Glomerular endothelial cell (primary cell): Measurements from ENCODE around the gene ATOX1. TPM values are rescaled to one million over a fixed set of nuclear protein-coding genes. Genes with fewer than 3 reads are reported as not detected.
"Not testable (repeated sequence)": the region's sequence is repeated elsewhere in the genome, so short reads cannot be mapped to it uniquely, and the experiment has no call there.

Experiments used
- DNase-seq: peaks from one replicate; pipeline ENCODE4 v3.0.0-alpha.2; 2011; ENCODE audit warnings: low read depth, low spot score; ENCODE audit errors: extremely low read depth
- total RNA-seq: library from RNA; depleted of rRNA; stranded (reverse); fragments of >200 nt; gene quantifications from 2 replicates; pipeline ENCODE4 v1.2.3, GENCODE V29; 2015

Gene ATOX1, protein sequence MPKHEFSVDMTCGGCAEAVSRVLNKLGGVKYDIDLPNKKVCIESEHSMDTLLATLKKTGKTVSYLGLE
- 193 and 297 TPM in 2 replicates for total RNA-seq

DNA sequence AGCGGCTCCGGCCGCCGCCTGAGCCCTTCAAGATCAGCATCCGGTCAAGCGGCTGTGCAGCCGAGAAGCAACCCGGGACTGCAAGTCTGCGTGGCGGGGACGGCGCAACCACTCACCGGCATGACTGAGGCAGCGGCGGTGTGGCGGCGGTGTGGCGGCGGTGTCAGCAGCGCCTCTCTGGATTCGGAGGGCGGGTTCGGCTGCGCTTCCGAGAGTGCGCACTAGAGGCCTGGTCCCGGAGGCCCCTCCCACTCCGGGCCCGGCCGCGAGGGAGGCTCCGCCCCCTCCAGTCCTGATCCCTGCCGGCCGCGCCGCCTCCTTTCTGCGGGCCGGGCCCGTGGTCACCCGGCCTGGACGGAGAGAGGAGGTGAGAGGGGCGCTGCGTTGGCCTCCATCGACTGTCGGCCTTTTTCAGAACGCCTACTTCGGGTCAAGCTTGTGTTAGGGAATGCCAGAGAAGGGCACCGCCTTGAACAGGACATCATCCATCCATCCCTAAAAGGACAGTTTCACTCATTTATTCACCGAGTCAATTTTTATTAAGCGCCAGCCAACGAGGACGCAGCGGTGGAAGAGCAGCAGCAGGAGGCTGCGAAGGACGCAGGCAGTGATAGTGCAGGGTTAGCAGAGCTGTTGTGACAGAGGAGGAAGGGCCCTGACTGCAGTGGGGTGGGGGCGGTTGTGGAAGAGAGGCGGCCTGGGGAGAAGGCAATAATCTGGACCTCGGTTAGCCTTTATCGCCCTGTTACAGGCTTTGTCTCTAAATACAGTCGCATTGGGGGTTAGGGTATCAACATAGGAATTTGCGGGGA lies at the start of gene ATOX1:
Gene ATOX1 (minus strand): TSS at position 202 of the 812 bp plus-strand sequence. CDS start 80 bp downstream, at position 122.
- no peak for DNase-seq

DNA sequence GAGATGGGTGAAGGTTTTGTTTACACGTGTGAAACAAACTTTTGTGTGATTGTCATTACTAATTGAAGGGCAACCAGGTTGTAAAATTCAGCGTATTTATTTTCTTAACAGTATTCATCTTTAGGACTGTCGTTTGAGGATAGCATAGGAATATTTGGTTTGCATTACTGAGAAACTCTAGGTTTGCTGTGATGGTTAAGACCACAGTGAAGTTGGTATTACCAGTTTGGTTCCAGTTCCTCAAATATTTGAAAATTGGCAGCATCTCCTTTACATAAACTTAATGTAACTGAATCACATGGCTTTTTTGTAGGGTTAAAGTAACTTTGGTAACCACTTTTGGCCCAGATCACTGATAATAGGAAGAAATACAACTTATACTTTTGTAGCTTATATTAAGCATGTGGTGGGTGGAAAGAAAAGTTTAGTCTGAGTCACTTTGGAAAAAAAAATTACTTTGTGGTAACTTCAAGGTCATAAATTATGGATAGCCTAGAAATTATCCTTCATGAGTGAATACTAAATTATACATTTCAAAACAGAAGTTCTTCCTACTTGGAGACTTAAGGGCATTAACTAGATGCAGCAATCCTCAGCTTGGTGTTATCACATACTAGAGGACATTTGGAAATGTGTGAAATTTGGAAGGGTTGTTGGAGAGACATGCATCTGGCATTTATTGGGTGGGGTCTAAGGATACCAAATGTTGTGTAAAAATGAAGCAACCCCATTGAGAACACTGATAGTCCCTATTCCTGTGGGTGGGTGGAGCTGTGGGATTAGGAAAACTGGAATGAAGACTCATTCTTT lies 47.2 kb upstream of the ATOX1 start:
- DNase-seq, result no peak

DNA sequence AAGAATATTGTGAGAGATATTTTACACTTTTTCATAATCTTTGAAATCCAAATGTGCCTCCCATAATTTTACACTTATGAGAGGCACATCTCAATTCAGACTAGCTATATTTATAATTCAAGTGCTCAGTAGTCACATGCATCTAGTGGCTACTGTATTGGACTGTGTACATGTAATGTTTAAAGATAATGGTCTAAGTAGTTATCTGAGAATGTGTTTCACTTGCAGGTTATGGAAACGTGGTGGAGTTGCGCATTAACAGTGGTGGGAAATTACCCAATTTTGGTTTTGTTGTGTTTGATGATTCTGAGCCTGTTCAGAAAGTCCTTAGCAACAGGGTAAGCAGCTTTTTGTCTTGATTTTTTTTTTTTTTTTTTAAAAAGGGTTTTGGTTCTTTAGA lies 42.1 kb upstream of the ATOX1 start:
- no peak for DNase-seq

DNA sequence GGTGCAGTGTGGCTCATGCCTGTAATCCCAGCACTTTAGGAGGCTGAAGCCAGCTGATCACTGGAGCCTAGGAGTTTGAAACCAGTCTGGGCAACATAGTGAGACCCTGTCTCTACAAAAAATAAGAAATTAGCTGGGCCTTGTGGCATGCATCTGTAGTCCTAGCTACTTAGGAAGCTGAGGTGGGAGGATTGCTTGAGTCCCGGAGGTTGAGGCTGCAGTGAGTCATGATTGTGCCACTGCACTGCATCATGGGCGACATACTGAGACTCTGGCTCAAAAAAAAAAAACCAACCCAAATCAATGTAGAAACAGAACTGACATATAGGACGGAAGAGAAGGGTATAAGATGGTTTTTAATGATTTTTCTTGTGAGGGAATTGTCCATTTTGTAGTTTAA lies 41.0 kb upstream of the ATOX1 start:
- DNase-seq, result no peak

DNA sequence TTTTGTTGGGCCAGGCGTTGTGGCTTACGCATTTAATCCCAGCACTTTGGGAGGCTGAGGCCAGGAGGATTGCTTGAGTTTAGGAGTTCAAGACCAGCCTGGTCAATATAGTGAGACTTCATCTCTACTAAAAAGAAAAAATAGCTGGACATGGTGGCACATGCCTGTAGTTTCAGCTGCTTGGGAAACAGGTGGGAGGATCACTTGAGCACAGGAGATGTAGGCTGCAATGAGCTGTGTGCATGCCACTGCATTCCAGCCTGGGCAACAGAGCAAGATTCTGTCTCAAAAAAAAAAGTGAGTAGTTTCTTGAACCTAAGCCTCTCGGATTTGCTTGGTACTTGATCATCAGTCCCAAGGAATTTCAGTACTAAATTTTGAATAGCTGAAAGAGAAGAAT lies 40.2 kb upstream of the ATOX1 start:
- DNase-seq, result no peak

DNA sequence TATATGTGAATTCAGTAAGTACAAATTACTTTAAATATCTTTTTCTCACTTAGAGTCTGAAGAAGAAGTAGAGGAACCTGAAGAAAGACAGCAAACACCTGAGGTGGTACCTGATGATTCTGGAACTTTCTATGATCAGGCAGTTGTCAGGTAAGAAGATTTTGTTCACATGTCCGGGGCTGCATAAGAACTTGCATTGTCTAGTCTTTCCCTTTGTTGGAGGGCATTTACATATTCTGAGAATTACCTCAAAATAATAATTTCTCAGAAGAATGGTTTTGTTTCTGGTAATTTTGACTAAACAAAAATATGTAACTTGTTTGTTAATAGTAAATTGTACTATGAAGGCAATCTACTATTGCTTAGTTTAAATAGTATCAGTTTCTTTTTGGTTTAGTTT lies 37.0 kb upstream of the ATOX1 start:
- no peak for DNase-seq

DNA sequence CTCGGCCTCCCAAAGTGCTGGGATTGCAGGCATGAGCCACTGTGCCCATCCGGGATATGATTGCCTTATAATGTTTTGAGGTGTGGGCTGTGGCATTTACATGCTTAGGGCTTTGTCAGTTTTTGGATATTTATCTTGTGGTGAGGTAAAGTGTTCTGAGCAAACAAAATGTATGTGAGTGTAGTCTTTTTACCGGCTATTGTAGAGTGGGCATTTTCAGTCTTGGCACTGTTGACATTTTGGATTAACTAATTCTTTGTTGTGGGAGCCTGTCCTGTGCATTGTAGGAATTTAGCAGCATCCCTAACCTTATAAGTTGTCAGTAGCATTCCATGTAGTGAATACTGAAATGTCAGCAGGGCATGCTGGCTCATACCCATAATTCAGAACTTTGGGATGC lies 34.9 kb upstream of the ATOX1 start:
- DNase-seq, result no peak

DNA sequence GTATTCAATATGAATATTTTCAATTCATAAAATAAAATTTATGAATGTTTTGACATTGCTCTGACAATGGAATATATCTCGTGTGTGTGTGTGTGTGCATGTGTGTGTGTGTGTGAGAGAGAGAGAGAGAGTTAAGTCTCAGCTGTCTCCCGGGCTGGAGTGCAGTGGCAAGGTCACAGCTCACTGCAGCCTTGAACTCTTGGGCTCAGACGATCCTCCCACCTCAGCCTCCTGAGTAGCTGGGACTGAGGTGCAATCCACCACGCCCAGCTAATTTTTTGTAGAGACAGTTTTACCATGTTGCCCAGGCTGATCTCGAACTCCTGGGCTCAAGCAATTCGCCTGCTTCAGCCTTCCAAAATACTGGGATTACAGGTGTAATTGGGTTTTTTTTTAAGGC lies 29.4 kb upstream of the ATOX1 start:
- DNase-seq, result no peak

DNA sequence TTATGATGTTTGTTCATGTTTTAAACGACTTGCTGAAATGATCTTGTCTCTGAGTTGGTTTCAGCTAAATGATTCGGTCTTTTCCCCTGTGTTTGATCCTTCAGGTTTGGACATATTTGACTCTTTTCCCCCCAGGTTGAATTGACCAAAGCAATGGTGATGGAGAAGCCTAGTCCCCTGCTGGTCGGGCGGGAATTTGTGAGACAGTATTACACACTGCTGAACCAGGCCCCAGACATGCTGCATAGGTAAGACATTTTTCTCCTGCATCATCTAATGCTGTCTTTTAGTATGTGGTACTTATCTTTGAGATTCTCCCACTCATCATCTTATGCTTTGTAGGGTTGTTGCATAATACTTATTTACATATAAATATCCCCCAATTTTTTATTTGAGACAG lies 28.0 kb upstream of the ATOX1 start:
- DNase-seq, result no peak

DNA sequence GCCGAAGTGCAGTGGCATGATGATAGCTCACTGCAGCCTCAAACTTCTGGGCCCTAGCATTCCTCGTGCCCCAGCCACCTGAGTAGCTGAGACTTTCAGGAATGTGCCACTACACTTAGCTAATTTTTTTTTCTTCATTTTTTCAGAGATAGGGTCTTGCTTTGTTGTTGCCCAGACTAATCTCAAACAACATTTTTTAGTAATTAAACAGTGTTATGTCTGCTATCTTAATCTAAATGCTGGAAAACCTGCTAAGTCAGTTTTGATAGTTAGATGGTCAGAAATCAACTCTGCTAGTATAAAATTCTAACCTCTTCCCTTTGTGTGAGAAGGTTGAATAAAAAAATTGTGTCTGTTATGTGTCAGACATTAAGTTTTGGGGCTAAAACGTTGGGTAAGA lies 25.7 kb upstream of the ATOX1 start:
- DNase-seq, result no peak

DNA sequence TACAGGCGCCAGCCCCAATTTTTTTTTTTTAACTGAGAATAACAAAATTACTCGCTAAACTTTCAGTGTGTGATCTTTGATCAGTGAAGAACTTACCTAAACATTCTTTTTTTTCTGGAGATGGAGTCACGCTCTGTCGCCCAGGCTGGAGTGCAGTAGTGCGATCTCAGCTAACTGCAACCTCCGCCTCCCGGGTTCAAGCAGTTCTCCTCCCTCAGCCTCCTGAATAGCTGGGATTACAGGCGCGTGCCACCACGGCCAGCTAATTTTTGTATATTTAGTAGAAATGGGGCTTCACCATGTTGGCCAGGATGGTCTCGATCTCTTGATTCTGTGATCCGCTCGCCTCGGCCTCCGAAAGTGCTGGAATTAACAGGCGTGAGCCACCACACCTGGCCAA lies 25.2 kb upstream of the ATOX1 start:
- not testable (repeated sequence) for DNase-seq

DNA sequence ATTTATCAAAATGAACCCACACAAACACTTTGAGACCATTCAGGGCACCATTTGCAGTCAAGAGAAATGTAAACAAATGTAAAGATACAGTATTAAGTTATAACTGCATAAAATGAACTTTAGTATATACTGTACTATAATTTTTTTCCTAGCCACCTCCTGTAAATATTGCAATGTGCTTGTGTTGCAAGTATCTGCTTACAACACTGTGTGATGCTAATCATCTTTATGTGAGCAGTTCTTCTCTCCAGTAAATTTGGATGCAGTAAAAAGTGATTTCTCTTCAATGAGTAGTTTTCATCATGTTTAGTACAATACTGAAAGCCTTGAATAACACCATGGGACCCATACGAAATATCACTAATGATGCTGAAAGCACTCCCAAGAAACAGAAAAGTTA lies 22.8 kb upstream of the ATOX1 start:
- DNase-seq, result no peak

DNA sequence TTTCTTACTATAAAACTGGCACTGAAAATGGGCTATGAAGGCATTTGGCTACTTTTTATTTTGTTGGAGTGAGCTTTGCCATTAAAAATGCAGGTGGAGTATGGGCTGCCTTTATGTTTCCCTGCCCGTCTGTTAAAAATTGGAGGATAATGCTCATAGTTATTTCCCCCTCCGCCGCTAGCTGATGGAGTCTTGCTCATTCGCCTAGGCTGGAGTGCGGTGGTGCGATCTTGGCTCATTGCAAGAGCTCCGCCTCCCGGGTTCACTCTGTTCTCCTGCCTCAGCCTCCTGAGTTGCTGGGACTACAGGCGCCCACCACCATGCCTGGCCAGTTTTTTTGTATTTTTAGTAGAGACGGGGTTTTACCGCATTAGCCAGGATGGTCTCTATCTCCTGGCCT lies 21.9 kb upstream of the ATOX1 start:
- no peak for DNase-seq

DNA sequence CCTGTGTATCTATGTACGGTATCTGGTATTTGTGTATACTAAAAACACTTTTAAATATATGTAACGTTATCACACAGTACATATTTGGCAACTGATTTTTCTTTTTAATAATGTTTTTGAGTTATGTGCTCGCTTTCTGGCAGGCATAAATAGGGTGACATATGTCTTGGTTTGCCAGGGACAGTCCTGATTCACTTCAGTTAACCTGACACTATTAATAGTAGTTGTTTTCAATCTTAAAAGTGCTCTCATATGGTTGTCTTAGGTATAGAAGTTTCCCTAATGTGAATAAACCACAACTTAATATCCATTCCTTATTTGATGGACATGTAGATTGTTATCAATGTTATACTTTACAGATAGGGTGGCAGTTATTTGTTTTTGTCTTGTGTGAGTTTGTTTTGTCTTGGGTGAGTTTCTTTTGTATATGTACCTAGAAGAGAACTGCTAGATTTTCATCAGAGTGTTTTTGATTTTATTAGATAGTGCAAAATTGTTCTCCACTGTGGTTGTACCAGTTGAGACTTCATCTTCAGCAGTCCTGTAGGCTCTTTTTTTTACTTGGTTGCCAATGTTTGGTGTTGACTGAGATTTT lies 21.2 kb upstream of the ATOX1 start:
- DNase-seq, result no peak

DNA sequence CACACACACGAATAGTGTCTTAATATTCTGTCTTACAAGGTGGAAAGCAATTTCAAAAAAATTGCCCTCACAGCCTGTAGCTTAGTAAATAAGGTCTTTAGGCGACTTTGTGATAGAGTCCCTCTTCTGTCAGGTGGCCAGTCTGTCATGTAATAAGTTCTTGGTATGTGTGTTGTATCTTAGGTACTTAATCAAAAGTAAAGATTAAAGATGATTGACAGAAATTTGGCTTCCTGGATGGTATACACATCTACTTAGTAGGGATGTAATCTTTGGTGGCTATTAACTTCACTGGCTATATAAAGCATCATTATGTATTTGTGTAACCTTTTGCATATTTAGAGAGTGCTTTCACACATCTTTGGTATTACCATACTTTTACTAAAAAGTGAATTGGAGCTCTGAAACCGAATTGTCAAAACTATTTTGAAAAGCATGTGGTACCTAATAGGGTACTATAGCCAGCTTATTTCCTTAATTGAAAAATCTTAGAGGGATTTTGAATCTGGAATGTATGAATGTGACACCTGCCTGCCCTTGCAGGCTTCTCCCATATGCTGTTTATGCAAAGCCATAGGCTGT lies 16.7 kb upstream of the ATOX1 start:
- no peak for DNase-seq

DNA sequence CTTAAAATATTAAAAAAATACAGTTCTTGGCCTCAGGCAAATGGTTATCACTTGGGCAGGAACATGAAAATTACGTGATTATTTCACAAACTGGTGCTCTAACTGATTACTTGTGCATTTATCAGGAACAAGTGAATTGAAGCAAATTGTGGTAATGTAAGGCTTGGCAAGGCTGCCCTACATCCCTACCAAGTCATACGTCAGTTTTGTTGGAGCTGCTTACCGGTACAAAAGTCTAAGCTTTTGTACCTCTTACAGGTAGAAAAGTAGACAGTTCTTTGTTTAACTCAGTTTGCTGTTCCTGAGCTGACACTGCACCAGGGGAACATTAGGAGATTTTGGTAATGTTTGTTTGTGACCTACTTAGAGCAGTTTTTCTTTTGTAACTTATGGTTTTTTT lies 15.5 kb upstream of the ATOX1 start:
- DNase-seq, result no peak

DNA sequence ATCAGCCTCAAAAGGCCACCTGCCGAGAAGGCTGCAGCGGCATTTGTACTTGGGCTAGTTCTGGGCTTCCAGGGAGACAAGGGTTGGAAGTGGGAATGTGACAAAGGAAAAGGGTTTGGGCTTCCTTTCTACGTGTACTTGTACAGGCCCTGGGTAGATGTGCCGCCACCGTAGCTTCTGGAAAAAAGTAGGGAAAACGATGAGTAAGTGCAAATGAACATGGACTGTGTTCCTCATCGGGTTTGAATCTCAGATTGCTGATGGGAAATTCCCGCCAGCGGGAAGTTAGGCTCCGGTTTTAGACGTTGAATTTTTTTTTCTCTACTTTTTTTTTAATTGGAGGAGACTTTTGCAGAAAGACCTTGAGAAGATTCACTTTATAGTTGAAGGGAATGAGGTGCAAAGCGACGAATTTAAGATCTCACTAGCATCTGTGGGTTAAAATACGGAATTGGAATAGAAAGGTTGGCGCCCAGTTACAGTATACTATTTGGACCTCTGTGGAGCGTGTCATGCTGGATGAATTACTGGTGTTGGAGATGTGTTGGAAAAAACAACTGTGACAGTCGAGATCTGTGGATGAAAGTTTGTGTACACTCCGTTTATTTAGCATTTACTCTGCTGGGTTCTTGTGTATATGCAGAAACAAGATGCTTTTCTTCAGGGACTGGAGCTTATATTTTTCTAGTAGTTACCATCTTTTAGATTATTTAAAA lies 14.6 kb upstream of the ATOX1 start:
- no peak for DNase-seq

DNA sequence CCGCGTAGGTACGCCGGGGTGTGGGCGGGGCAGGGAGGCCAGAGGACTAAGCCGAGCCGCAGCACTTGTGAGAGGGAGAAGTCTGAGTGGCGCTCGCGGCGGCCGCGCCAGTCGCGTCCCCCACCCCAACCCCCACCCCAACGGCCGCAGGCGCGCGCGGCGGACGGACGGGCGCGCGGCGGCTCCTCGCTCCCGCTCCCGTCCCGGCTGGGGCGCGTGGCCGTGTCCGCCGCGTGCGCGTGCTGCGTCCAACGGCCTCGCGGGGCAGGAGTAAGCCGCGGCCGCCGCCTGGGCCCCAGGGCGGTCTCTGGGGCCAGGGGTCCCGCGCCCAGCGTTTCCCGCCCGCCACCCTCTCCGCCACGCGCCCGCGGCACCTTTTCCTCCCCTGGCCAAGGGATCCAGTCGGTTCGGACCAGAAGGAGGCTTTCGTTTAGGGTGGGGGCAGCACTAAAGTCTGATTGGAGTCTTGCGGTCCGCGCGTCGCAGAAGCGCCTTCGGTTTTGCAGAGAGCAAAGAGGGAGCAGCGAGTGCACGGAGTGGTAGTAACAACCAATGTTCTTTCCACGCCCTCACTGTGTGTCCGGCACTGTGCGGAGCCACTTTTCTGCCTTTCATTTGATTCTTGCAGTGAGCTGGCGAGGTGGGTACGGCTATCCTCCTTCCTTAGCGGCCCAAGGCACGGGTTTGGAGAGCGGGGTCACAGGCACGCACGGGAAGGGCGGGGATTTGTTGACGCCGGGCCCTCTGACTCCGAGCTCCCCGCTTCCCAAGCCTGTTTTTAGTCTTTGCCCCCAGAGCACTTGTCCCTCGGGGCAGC lies 13.8 kb upstream of the ATOX1 start:
- no peak for DNase-seq

DNA sequence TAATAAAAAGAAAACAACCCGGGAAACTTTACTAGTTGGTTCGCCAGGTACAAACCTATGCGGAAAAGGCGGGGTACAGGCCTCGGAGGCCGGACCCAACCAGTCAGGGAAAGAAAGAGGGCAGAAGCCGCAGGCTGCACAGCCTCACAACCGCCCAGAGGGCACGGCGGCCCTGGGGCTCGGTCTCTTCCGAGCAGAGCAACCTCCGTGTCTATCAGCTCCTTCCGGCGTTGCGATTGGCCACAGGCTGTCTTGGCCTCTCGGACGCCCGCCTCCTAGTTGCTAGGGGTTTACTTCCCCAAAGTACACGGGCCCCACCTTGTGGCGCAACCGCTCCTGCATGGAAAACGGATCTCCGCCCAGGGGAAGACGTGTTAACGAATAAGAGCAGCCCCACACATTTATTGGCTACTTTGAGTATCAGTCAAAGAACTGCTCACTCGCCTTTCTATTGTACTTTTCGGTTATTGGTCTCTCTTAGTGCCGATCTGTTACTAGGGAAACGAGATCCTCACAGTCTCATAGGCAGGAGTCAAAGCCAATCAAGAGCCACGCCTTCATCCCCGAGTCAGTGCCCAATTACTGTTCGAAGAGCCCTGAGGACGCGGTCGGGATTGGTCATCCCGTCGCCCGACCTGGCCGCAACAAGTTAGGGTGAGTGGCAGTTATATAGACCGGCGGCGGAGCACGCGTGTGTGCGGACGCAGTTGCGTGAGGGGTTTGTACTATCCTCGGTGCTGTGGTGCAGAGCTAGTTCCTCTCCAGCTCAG lies 13.0 kb upstream of the ATOX1 start, which contains the start of gene G3BP1:
Gene G3BP1 (plus strand): TSS at position 696 of the 770 bp plus-strand sequence. CDS start 14,667 bp downstream, outside the sequence.
- DNase-seq, result peak; percentile 100
